Cerebellar nuclear complex (tissue), 1 donor: ENCODE data around the gene MRPL22.
"Not testable (repeated sequence)": the region's sequence is repeated elsewhere in the genome, so short reads cannot be mapped to it uniquely, and the experiment has no call there.

ENCODE experiments used
- DNase-seq, 2 experiments: peaks; one replicate each; lab custom pipeline; 2025; lab: John Stamatoyannopoulos, UW

Gene MRPL22

GRCh38 chr5:154940772-154941620 is at the start of gene MRPL22:
Gene MRPL22, plus strand, starts transcription at chr5:154941073. Its CDS starts 38 bp downstream, at chr5:154941111.
- DNase-seq = peak in 1 of 2 experiments; percentile 45

- no peak for DNase-seq
Measured at GRCh38 chr5:154892369-154892771, 48.5 kb upstream of the MRPL22 start.

GRCh38 chr5:154893381-154893780 is 47.5 kb upstream of the MRPL22 start:
- DNase-seq = no peak

- DNase-seq = no peak
Measured at GRCh38 chr5:154895606-154896561, 45.0 kb upstream of the MRPL22 start.

GRCh38 chr5:154896562-154897165 is 44.2 kb upstream of the MRPL22 start:
- DNase-seq = no peak

GRCh38 chr5:154898210-154898609 is 42.7 kb upstream of the MRPL22 start:
- DNase-seq = no peak

- DNase-seq = no peak
Measured at GRCh38 chr5:154899151-154899816, 41.6 kb upstream of the MRPL22 start.

GRCh38 chr5:154900066-154900465 is 40.8 kb upstream of the MRPL22 start:
- DNase-seq = no peak

- no peak for DNase-seq
Measured at GRCh38 chr5:154901276-154901675, 39.6 kb upstream of the MRPL22 start.

- no peak for DNase-seq
Measured at GRCh38 chr5:154901913-154902312, 39.0 kb upstream of the MRPL22 start.

GRCh38 chr5:154905601-154906000 is 35.3 kb upstream of the MRPL22 start:
- not testable (repeated sequence) for DNase-seq

GRCh38 chr5:154916874-154917273 is 24.0 kb upstream of the MRPL22 start:
- no peak for DNase-seq

- no peak for DNase-seq
Measured at GRCh38 chr5:154917757-154918156, 23.1 kb upstream of the MRPL22 start.

- no peak for DNase-seq
Measured at GRCh38 chr5:154923441-154924430, 17.1 kb upstream of the MRPL22 start.

- no peak for DNase-seq
Measured at GRCh38 chr5:154933537-154933936, 7.3 kb upstream of the MRPL22 start.

GRCh38 chr5:154934881-154935280 is 6.0 kb upstream of the MRPL22 start:
- DNase-seq = no peak

GRCh38 chr5:154937186-154937717 is 3.6 kb upstream of the MRPL22 start:
- no peak for DNase-seq

GRCh38 chr5:154937718-154938466 is 3.0 kb upstream of the MRPL22 start, which contains the start of gene GEMIN5:
Gene GEMIN5, minus strand, starts transcription at chr5:154938211. Its CDS starts 78 bp downstream, at chr5:154938133.
- DNase-seq = peak in 1 of 2 experiments; percentile 49

- not testable (repeated sequence) for DNase-seq
Measured at GRCh38 chr5:154939387-154939786, 1.5 kb upstream of the MRPL22 start.
